K562 (cell line): Measurements from ENCODE around the gene ALKBH8. TPM values are rescaled to one million over a fixed set of nuclear protein-coding genes. Genes with fewer than 3 reads are reported as not detected.

ENCODE experiments used
- CBFB ChIP-seq: sonication (generic); formaldehyde crosslinking; IDR thresholded peaks from 2 replicates; pipeline ENCODE4 v1.4.0; 2020; ENCODE audit warnings: mild to moderate bottlenecking, missing genetic modification reagents
- CBX5 ChIP-seq: IDR thresholded peaks from 2 replicates; pipeline ENCODE4 v1.6.1; 2014; ENCODE audit warnings: low read depth, borderline replicate concordance
- DIDO1 ChIP-seq: fragments of 450-650 bp; IDR thresholded peaks from 2 replicates; pipeline ENCODE4 v1.6.1; 2016; ENCODE audit warnings: low read depth, missing biosample characterization, missing genetic modification characterization
- FOXO4 ChIP-seq: fragments of 450-650 bp; formaldehyde crosslinking; IDR thresholded peaks from 2 replicates; pipeline ENCODE4 v1.4.0; 2020; ENCODE audit warnings: mild to moderate bottlenecking, moderate library complexity
- GMEB1 ChIP-seq: fragments of 250-450 bp; sonication (Bioruptor Pico); IDR thresholded peaks from 2 replicates; pipeline ENCODE4 v1.4.0; 2020; ENCODE audit warnings: mild to moderate bottlenecking
- MNT ChIP-seq, 2 experiments: fragments of 450-650 bp; conservative IDR thresholded peaks; 2 replicates each; pipeline ENCODE4 v1.6.1; 2017; ENCODE audit warnings: mild to moderate bottlenecking in 2 of 2, moderate library complexity in 2 of 2
- RAD21 ChIP-seq, 2 experiments: fragments of 250-450 bp in 1 of 2; fragments of 450-650 bp in 1 of 2; sonication (Bioruptor Pico) in 1 of 2; formaldehyde crosslinking in 1 of 2; IDR thresholded peaks in 1 of 2; conservative IDR thresholded peaks in 1 of 2; 2 replicates each; pipeline versions ENCODE4 v1.4.0 to v1.8.0; 2020 to 2022; ENCODE audit warnings: mild to moderate bottlenecking in 2 of 2, moderate library complexity in 1 of 2
- REST ChIP-seq, 2 experiments: fragments of 450-650 bp; formaldehyde crosslinking in 1 of 2; IDR thresholded peaks; 2 replicates each; pipeline versions ENCODE4 v1.4.0 to v1.6.1; 2014 to 2020; ENCODE audit warnings: mild to moderate bottlenecking in 2 of 2, borderline replicate concordance in 1 of 2, low read depth in 1 of 2
- ZNF121 ChIP-seq: sonication (generic); formaldehyde crosslinking; conservative IDR thresholded peaks from 2 replicates; pipeline ENCODE4 v1.8.0; 2022; ENCODE audit warnings: missing genetic modification reagents
- ZNF280A ChIP-seq: fragments of 450-650 bp; IDR thresholded peaks from 2 replicates; pipeline ENCODE4 v1.6.1; 2018; ENCODE audit warnings: mild to moderate bottlenecking, low read depth; ENCODE audit not compliant: partially characterized antibody
- ZNF551 ChIP-seq: fragments of 250-450 bp; sonication (Bioruptor Pico); IDR thresholded peaks from 2 replicates; pipeline ENCODE4 v1.5.0; 2021; ENCODE audit warnings: mild to moderate bottlenecking, moderate library complexity
- polyA plus RNA-seq, 8 experiments: library from polyadenylated mRNA; depleted of rRNA in 4 of 8; stranded (reverse) in 5 of 8; unstranded in 3 of 8; fragments of >200 nt; fragmentation: Nextera tagmentation in 2 of 8; fragmentation: Illumina TruSeq in 1 of 8; extraction: Ambion mirVana in 2 of 8; extraction: Trizol in 1 of 8; gene quantifications; 2 replicates each; pipeline versions ENCODE4 v1.2.1 to v1.2.3, GENCODE V29; 2011 to 2014; ENCODE audit warnings: inconsistent platforms in 1 of 8, missing spikeins in 1 of 8
- total RNA-seq, 7 experiments: library from RNA; depleted of rRNA in 6 of 7; stranded (reverse); fragments of >200 nt in 6 of 7; fragmentation: Illumina TruSeq in 2 of 7; extraction: Trizol in 2 of 7; gene quantifications; 2 replicates each; pipeline versions ENCODE4 v1.2.1 to v1.2.3, GENCODE V29; 2011 to 2021; ENCODE audit warnings: low replicate concordance in 1 of 7

The ALKBH8 gene
- total and polyA plus RNA-seq, 9 of the 15 experiments (the other 6 are each of a cell fraction or from before 2014, with no cell fraction given): 4.3 to 14.4 (median 9.1) TPM

- no peak for TF ChIP-seq GMEB1
- TF ChIP-seq CBFB (CRISPR knock-in tag): no peak
- no peak for TF ChIP-seq ZNF551 (CRISPR knock-in tag)
- no peak for TF ChIP-seq DIDO1
- peak; percentile 80 to 83 for TF ChIP-seq RAD21 (CRISPR knock-in tag; conservative IDR thresholded peaks at IDR 0.05 in 1 of 2, IDR thresholded peaks at IDR 0.05 in 1 of 2)
- TF ChIP-seq ZNF121: no peak
- TF ChIP-seq REST (IDR thresholded peaks at IDR 0.05; ENCODE audit: borderline replicate concordance): peak; percentile 60; the same call in 1 of the 2 replicates
- TF ChIP-seq REST (CRISPR knock-in tag; IDR thresholded peaks at IDR 0.05; ENCODE audit: low read depth): no peak
- no peak for TF ChIP-seq ZNF280A
- no peak for TF ChIP-seq FOXO4
- TF ChIP-seq MNT (conservative IDR thresholded peaks at IDR 0.05): 0 out of 4 replicates have a peak, but pooled peaks of 1 of the 2 experiments have one; percentile 15
- no peak for TF ChIP-seq CBX5
Measured at GRCh38 chr11:107549253-107549953, 16.1 kb downstream of the ALKBH8 start (continued).
